Heart right ventricle (tissue), 16 donors: ENCODE results near the gene SEMA3G. TPM values are rescaled to one million over a fixed set of nuclear protein-coding genes. Genes with fewer than 3 reads are reported as not detected.
A peak's percentile ranks its signal among the peaks of the same experiment; 100 is the strongest.

Experiments
- ATAC-seq, 8 donors: fragments of 200-7000 bp; cut with Tn5 transposase; one replicate each; pipeline ENCODE4 v1.9.1; 2020; ENCODE audit warnings: mild to moderate bottlenecking in 8 of 8, moderate library complexity in 8 of 8, moderate number of reproducible peaks in 1 of 8
- DNase-seq, 2 donors: peaks; one replicate each; pipeline ENCODE4 v3.0.0-alpha.2; 2020
- H3K27ac ChIP-seq, 10 donors: fragments of 200-600 bp; sonication (generic) in 2 of 10; one replicate each; pipeline versions ENCODE4 v1.5.0 to v1.8.0; 2020 to 2022; ENCODE audit warnings: mild to moderate bottlenecking in 3 of 10
- H3K27me3 ChIP-seq, 7 donors: fragments of 200-600 bp; one replicate each; pipeline ENCODE4 v1.8.0; 2021 to 2022; ENCODE audit warnings: mild to moderate bottlenecking in 2 of 7
- H3K36me3 ChIP-seq, 9 donors: fragments of 200-600 bp; sonication (generic) in 1 of 9; one replicate each; pipeline versions ENCODE4 v1.5.0 to v1.8.0; 2020 to 2022; ENCODE audit warnings: mild to moderate bottlenecking in 2 of 9
- H3K4me1 ChIP-seq, 9 donors: fragments of 200-600 bp; sonication (generic) in 1 of 9; one replicate each; pipeline versions ENCODE4 v1.5.0 to v1.8.0; 2020 to 2022; ENCODE audit warnings: mild to moderate bottlenecking in 4 of 9
- H3K4me3 ChIP-seq, 10 donors: fragments of 200-600 bp; sonication (generic) in 2 of 10; one replicate each; pipeline versions ENCODE4 v1.5.0 to v1.8.0; 2020 to 2022; ENCODE audit warnings: mild to moderate bottlenecking in 7 of 10, moderate library complexity in 2 of 10
- H3K9me3 ChIP-seq, 11 donors: fragments of 200-600 bp in 10 of 11; sonication (generic) in 2 of 11; one replicate each; pipeline versions ENCODE4 v1.5.0 to v1.8.0; 2013 to 2022; ENCODE audit warnings: mild to moderate bottlenecking in 2 of 11, control low read depth in 1 of 11, moderate library complexity in 1 of 11
- CTCF ChIP-seq, 9 donors: fragments of 200-600 bp; sonication (generic) in 2 of 9; IDR thresholded peaks; one replicate each; pipeline versions ENCODE4 v1.5.0 to v1.8.0; 2021 to 2022; ENCODE audit warnings: antibody characterized with exemption in 9 of 9, mild to moderate bottlenecking in 5 of 9, moderate library complexity in 1 of 9
- WGBS, 2 donors: extraction: QIAGEN DNeasy Blood & Tissue Kit; methylation state at CpG; one replicate each; pipeline ENCODE4 v1.1.7; 2013; ENCODE audit warnings: inconsistent platforms in 1 of 2; 5-methylcytosine and 5-hydroxymethylcytosine counted together
- intact Hi-C, 10 donors: fragments of 100-400 bp; cut with DNase I; formaldehyde crosslinking; loops; one replicate each; pipeline versions ENCODE4 v1.11.1 to v1.14.2; 2022
- polyA plus RNA-seq, 2 donors: library from polyadenylated mRNA; stranded (reverse); fragments of 200-250 nt; gene quantifications; one replicate each; pipeline ENCODE4 v1.2.3, GENCODE V29; 2013
- total RNA-seq, 10 donors: library from RNA; stranded (reverse); fragmentation: NEBNext Ultra II Directional in 3 of 10; extraction: Animal tissue kit (Norgen Biotek cat#: 25700) in 3 of 10; gene quantifications; one replicate each; pipeline versions ENCODE4 v1.2.1 to v1.2.4, GENCODE V29; 2021 to 2023
- donor health status: Arrhythmogenic right ventricular cardiomyopathy.
- donor health status: ischemic (EF 13 %, LVEDD 7.1; RV severe dilation, severe dysfunction).
- donor health status: healthy with polysubstance abuse.
- donor health status: DM: no; HTN: yes; CAD: no.
- donor health status: DM: no; HTN: no; CAD: no.
- donor health status: ischemic (EF 25% LVEDD 6.9; RV normal size, moderate dysfunction).
- donor health status: ischemic (EF 25% LVEDD 5.7; RV mildly dilated, moderate dysfunction).
- donor health status: healthy.
- donor health status: DM: yes; HTN: yes; CAD: no.
- donor health status: Ischemic cardiomyopathy.
- donor health status: ischemic (EF 35%, LVEDD 5.7; RV mildly dilated, moderate dysfunction).
- donor health status: nonischemic (EF 11% LVEDD 7.7; RV severe dilation, severe dysfunction).
- donor health status: DM: yes; HTN: yes; CAD: no.
- donor health status: PGD.
- donor health status: ischemic (EF 29% LVEDD 5.4; RV normal size, mild dysfunction).
- donor health status: nonischemic (EF 23%, LVEDD 6.1; RV moderate dilation, normal function).

The SEMA3G gene
- total and polyA plus RNA-seq, 12 donors, result 8.3 to 17.8 (median 15.0) TPM

DNA sequence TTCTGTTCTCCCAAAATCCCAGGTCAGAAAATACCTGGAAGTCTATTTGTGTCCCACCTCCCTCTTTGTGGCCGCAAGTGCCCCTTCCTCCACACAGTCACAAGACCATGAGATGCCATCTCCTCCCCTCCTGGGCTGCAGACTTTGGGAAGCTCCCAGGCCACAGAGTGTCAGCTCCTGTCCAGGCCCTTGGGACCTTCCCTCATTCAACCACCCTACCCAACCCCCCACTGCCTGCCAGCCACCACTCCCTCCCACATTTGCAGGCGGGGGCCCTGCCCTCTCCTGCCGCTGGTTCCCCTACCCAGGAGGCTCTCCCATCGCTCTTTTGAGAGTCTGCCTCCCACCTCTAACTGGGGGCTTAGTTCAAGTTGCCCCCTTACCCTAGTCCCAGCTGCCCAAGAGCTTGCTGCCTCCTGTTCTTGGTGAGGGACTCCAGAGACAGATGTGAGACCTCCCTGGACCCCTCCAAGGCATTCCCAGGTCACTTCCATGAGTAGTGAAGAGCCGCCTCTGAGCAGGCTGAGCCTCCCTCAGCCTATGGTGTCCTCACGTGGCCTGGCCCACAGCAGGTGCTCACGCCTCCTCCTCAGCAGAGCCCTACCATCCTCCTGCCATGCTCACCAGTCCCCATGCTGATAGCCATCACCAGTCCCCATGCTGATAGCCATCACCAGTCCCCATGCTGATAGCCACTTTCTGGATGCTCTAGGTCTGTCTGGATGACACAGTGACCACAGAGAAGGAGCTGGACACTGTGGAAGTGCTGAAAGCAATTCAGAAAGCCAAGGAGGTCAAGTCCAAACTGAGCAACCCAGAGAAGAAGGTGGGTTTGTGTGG lies 34.4 kb upstream of the SEMA3G start:
- H3K27ac ChIP-seq, result no peak overlapping the region
- TF ChIP-seq CTCF (IDR thresholded peaks at IDR 0.05), result no peak
- H3K9me3 ChIP-seq, result no peaks in the 10 kb centered on the region
- H3K36me3 ChIP-seq, result peaks cover 12 to 96% (median 85%) of the 10 kb centered on the region in 9 donors
- intact Hi-C loops, result loop anchor here in 2 of 10 donors (10.0 kb wide), 1 partner anchor 206 kb away; the partner anchor contains the start of genes GNL3 (in 2 of the 2) and PBRM1 (in 2 of the 2)
- ATAC-seq (no peak), DNase-seq (peak in 1 of 2 donors; percentile 12)
- WGBS, 2 donors, result 91 to 93% methylated on average over 7 of the region's 7 CpGs
- peaks cover 8 to 56% (median 15%) of the 10 kb centered on the region in 9 donors for H3K4me1 ChIP-seq
- H3K27me3 ChIP-seq, result no peaks in the 10 kb centered on the region
- no peak overlapping the region for H3K4me3 ChIP-seq

GRCh38 chr3:52477796-52478095 lies 32.8 kb upstream of the SEMA3G start:
- Histone ChIP-seq H3K9me3 (no peaks in the 10 kb centered on the region), H3K27me3 (no peaks in the 10 kb centered on the region), H3K27ac (no peak overlapping the region), H3K36me3 (peaks cover 12 to 100% (median 95%) of the 10 kb centered on the region in 9 donors), H3K4me3 (no peak overlapping the region), H3K4me1 (peaks cover 0 to 55% (median 2%) of the 10 kb centered on the region in 9 donors)
- TF ChIP-seq CTCF (IDR thresholded peaks at IDR 0.05), result no peak
- no peak for ATAC-seq
- no peak for DNase-seq
- WGBS, 2 donors, result 96 to 97% methylated on average over 6 of the region's 6 CpGs
- intact Hi-C loops, result loop anchor here in 2 of 10 donors (10.0 kb wide), 1 partner anchor 207 kb away; the partner anchor contains the start of genes GNL3 (in 2 of the 2) and PBRM1 (in 2 of the 2)

GRCh38 chr3:52477076-52477795 lies 32.3 kb upstream of the SEMA3G start:
- Histone ChIP-seq H3K9me3 (no peaks in the 10 kb centered on the region), H3K27ac (no peak overlapping the region), H3K36me3 (peaks cover 12 to 100% (median 93%) of the 10 kb centered on the region in 9 donors), H3K4me3 (no peak overlapping the region), H3K4me1 (peaks cover 0 to 60% (median 7%) of the 10 kb centered on the region in 9 donors), H3K27me3 (no peaks in the 10 kb centered on the region)
- WGBS, 2 donors, result 91 to 95% methylated on average over 16 of the region's 16 CpGs
- DNase-seq, result no peak
- ATAC-seq, result no peak
- no peak for TF ChIP-seq CTCF (IDR thresholded peaks at IDR 0.05)
- intact Hi-C loops, result loop anchor here in 2 of 10 donors (10.0 kb wide), 1 partner anchor 208 kb away; the partner anchor contains the start of genes GNL3 (in 2 of the 2) and PBRM1 (in 2 of the 2)

GRCh38 chr3:52473026-52473425 lies 28.1 kb upstream of the SEMA3G start:
- H3K27ac ChIP-seq, result peak overlapping the region in 7 of 10 donors; percentile 9 to 77 (median 48)

More at GRCh38 chr3:52473026-52473425, 28.1 kb upstream of the SEMA3G start:
- WGBS, 2 donors, result 78 to 79% methylated on average over 5 of the region's 5 CpGs
- H3K9me3 ChIP-seq, result no peaks in the 10 kb centered on the region
- no peak overlapping the region for H3K4me3 ChIP-seq
- H3K36me3 ChIP-seq, result peaks cover 0 to 85% (median 53%) of the 10 kb centered on the region in 9 donors
- ATAC-seq (peak in 3 of 8 donors; percentile 18 to 25 (median 24)), DNase-seq (peak in 1 of 2 donors; percentile 23)
- intact Hi-C loops, result loop anchor here in 6 of 10 donors (2.0 to 10.0 kb wide), 3 partner anchors 64 to 212 kb away; partner anchors contain the start of genes UQCC5 (in 6 of the 6), GNL3 (in 2 of the 6) and PBRM1 (in 2 of the 6)
- H3K4me1 ChIP-seq, result peaks cover 8 to 69% (median 34%) of the 10 kb centered on the region in 9 donors
- no peaks in the 10 kb centered on the region for H3K27me3 ChIP-seq
- no peak for TF ChIP-seq CTCF (IDR thresholded peaks at IDR 0.05)
